ENCODE measurements around the gene SLC15A1.

GRCh38 chr13:98783856-98784478, 31.5 kb upstream of the SLC15A1 start:
- TF ChIP-seq CTCF (conservative IDR thresholded peaks at IDR 0.05), result no peak
- TF ChIP-seq ZFX (IDR thresholded peaks at IDR 0.05), result no peak
